Chondrocyte (in vitro differentiated cells): Measurements from ENCODE around the gene JAG2. TPM values are rescaled to one million over a fixed set of nuclear protein-coding genes. Genes with fewer than 3 reads are reported as not detected.

Experiments
- DNase-seq: peaks from one replicate; pipeline ENCODE4 v3.0.0; 2021; ENCODE audit warnings: mixed read lengths, low spot score
- H3K27ac Mint-ChIP-seq: one replicate; pipeline ENCODE4 v1.8.0; 2021; ENCODE audit warnings: mild to moderate bottlenecking, moderate library complexity, mixed read lengths; ENCODE audit not compliant: unreplicated experiment
- H3K27me3 Mint-ChIP-seq: 2 replicates; pipeline ENCODE4 v1.8.0; 2021; ENCODE audit warnings: low read depth, mixed read lengths
- H3K36me3 Mint-ChIP-seq: 2 replicates; pipeline ENCODE4 v1.8.0; 2021; ENCODE audit warnings: low read depth, mixed read lengths
- H3K4me1 Mint-ChIP-seq: 2 replicates; pipeline ENCODE4 v1.8.0; 2021; ENCODE audit warnings: low read depth, mild to moderate bottlenecking, mixed read lengths
- H3K4me3 Mint-ChIP-seq: one replicate; pipeline ENCODE4 v1.8.0; 2021; ENCODE audit warnings: mild to moderate bottlenecking, moderate library complexity, mixed read lengths; ENCODE audit not compliant: unreplicated experiment
- H3K9me3 Mint-ChIP-seq: 2 replicates; pipeline ENCODE4 v1.8.0; 2021; ENCODE audit warnings: low read depth, mixed read lengths
- total RNA-seq: library from RNA; stranded (reverse); gene quantifications from 3 replicates; pipeline ENCODE4 v1.2.1, GENCODE V29; 2021
- TF ChIP-seq, protein P1 (sequence below): fragments of 200-600 bp; sonication (generic); IDR thresholded peaks from 2 replicates; pipeline ENCODE4 v1.5.0; 2021; ENCODE audit warnings: antibody characterized with exemption, mild to moderate bottlenecking, moderate library complexity

JAG2 gene
- total RNA-seq, 1 donor from 2014 or later = 18.2 TPM

DNA sequence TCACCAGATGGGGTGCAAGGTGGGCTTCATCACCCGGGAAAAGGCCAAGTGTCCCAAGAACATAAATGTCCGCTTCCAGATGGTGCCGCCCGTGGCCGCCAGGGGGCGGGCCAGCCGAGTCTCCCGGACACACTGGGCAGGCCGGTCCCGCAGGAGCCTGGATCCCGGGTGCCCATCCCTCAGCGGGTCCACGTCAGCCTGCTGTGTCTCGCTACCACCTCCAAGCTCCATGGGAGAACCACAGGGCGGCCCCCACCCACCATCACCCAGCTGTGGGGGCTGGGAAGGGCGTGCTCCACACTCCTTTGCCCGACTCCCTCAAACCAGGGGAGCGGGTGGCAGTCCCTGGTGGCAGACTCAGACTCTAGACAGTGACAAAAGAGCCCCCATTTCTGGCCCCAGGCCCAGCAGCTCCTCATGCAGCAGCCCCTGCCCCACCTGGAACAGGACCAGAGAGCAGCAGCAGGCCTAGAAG is 34.5 kb upstream of the JAG2 start:
- H3K4me1 Mint-ChIP-seq = peaks cover 13% of the 10 kb centered on the region
- H3K9me3 Mint-ChIP-seq = no peaks in the 10 kb centered on the region
- no peaks in the 10 kb centered on the region for H3K36me3 Mint-ChIP-seq
- H3K27me3 Mint-ChIP-seq = peaks cover 2% of the 10 kb centered on the region
- no peak for DNase-seq
- H3K4me3 Mint-ChIP-seq = no peak overlapping the region
- TF ChIP-seq, protein P1, sequence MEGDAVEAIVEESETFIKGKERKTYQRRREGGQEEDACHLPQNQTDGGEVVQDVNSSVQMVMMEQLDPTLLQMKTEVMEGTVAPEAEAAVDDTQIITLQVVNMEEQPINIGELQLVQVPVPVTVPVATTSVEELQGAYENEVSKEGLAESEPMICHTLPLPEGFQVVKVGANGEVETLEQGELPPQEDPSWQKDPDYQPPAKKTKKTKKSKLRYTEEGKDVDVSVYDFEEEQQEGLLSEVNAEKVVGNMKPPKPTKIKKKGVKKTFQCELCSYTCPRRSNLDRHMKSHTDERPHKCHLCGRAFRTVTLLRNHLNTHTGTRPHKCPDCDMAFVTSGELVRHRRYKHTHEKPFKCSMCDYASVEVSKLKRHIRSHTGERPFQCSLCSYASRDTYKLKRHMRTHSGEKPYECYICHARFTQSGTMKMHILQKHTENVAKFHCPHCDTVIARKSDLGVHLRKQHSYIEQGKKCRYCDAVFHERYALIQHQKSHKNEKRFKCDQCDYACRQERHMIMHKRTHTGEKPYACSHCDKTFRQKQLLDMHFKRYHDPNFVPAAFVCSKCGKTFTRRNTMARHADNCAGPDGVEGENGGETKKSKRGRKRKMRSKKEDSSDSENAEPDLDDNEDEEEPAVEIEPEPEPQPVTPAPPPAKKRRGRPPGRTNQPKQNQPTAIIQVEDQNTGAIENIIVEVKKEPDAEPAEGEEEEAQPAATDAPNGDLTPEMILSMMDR = peak; percentile 96
- H3K27ac Mint-ChIP-seq = no peak overlapping the region

- no peak overlapping the region for H3K4me3 Mint-ChIP-seq
- H3K27me3 Mint-ChIP-seq = peaks cover 3% of the 10 kb centered on the region
- no peaks in the 10 kb centered on the region for H3K9me3 Mint-ChIP-seq
- no peaks in the 10 kb centered on the region for H3K36me3 Mint-ChIP-seq
- TF ChIP-seq, protein P1 = no peak
- no peak overlapping the region for H3K27ac Mint-ChIP-seq
- DNase-seq = no peak
- peaks cover 20% of the 10 kb centered on the region for H3K4me1 Mint-ChIP-seq
Observed at GRCh38 chr14:105201925-105202513, 33.4 kb upstream of the JAG2 start.

- Mint-ChIP-seq H3K4me3 (no peak overlapping the region), H3K27me3 (peaks cover 3% of the 10 kb centered on the region), H3K27ac (no peak overlapping the region), H3K4me1 (peaks cover 22% of the 10 kb centered on the region), H3K36me3 (no peaks in the 10 kb centered on the region), H3K9me3 (no peaks in the 10 kb centered on the region)
- DNase-seq = no peak
- TF ChIP-seq, protein P1 = peak; percentile 40
Observed at GRCh38 chr14:105201156-105201924, 32.8 kb upstream of the JAG2 start.

- Mint-ChIP-seq H3K4me1 (peaks cover 18% of the 10 kb centered on the region), H3K4me3 (no peak overlapping the region)
- TF ChIP-seq, protein P1 = no peak
Observed at GRCh38 chr14:105200641-105201040, 32.1 kb upstream of the JAG2 start.

DNA sequence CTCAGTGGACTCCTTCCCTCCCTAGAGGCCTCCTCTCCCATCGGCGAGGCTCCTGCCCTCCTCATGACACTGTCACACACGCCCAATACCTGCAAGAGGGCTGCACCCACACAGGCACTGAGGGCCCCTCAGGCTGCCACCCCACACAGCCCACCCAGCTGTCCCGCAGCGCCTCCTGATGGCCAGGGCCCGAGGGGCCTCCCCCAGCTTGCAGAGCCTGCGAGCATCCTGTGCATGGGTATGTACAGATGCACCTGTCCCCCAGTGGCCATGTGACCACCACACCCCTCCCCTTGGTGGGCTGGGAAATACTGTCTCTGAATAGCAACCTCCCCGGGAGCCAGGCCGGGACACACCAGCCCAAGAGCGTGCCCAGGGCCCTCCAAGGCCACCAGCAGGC is 31.5 kb upstream of the JAG2 start:
- H3K36me3 Mint-ChIP-seq = no peaks in the 10 kb centered on the region
- DNase-seq = no peak
- no peaks in the 10 kb centered on the region for H3K9me3 Mint-ChIP-seq
- TF ChIP-seq, protein P1 = peak; percentile 27
- H3K4me3 Mint-ChIP-seq = no peak overlapping the region
- H3K27ac Mint-ChIP-seq = no peak overlapping the region
- H3K4me1 Mint-ChIP-seq = peaks cover 18% of the 10 kb centered on the region
- peaks cover 3% of the 10 kb centered on the region for H3K27me3 Mint-ChIP-seq

More at GRCh38 chr14:105200641-105201040, 32.1 kb upstream of the JAG2 start:
- Mint-ChIP-seq H3K9me3 (no peaks in the 10 kb centered on the region), H3K27me3 (peaks cover 3% of the 10 kb centered on the region), H3K36me3 (no peaks in the 10 kb centered on the region), H3K27ac (no peak overlapping the region)
- no peak for DNase-seq
